Measurements from ENCODE around the gene SLC19A1.

DNA sequence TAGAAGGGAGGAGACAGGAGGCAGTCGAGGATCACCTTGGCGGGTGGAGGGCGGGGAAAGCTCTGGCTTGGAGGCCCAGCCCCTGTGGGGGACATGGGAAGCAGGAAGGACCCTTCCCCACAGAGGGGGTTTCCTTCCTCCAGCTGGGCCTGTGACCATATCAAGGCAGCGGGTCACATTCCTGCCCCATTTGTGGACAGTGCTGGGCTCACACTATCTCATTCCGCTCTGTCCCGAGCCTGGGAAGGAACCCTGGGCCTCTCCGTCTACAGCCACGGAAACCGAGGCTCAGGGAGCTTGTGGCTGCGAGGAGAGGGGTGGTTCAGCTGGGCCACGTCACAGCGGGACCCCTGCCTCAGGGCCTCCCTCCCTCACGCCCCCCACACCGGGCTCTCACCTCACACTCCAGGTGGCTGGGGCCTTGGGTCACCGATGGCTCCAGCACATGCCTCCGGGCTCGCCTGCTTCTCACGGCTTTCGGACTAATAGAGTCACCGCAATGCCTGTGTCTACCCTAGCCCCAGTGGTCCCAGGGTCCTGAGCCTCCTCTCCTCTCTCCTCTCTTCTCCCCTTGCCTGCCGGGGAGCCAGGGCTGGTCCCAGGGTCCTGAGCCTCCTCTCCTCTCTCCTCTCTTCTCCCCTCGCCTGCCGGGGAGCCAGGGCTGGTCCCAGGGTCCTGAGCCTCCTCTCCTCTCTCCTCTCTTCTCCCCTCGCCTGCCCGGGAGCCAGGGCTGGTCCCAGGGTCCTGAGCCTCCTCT is 56.4 kb downstream of the SLC19A1 start:
- TF ChIP-seq POLR2A (IDR thresholded peaks at IDR 0.05): no peak
- TF ChIP-seq, protein P1, sequence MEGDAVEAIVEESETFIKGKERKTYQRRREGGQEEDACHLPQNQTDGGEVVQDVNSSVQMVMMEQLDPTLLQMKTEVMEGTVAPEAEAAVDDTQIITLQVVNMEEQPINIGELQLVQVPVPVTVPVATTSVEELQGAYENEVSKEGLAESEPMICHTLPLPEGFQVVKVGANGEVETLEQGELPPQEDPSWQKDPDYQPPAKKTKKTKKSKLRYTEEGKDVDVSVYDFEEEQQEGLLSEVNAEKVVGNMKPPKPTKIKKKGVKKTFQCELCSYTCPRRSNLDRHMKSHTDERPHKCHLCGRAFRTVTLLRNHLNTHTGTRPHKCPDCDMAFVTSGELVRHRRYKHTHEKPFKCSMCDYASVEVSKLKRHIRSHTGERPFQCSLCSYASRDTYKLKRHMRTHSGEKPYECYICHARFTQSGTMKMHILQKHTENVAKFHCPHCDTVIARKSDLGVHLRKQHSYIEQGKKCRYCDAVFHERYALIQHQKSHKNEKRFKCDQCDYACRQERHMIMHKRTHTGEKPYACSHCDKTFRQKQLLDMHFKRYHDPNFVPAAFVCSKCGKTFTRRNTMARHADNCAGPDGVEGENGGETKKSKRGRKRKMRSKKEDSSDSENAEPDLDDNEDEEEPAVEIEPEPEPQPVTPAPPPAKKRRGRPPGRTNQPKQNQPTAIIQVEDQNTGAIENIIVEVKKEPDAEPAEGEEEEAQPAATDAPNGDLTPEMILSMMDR (IDR thresholded peaks at IDR 0.05): no peak
- TF ChIP-seq POLR2AphosphoS5 (IDR thresholded peaks at IDR 0.05): no peak
- no peak for TF ChIP-seq EP300 (IDR thresholded peaks at IDR 0.05)
